Hepatocyte (in vitro differentiated cells): ENCODE results near the gene TBX15. TPM values are rescaled to one million over a fixed set of nuclear protein-coding genes. Genes with fewer than 3 reads are reported as not detected.

ENCODE experiments used
- DNase-seq: peaks from one replicate; pipeline ENCODE4 v3.0.0-alpha.2; 2016; ENCODE audit warnings: low spot score
- H2AFZ ChIP-seq: fragments of 200-600 bp; sonication (generic); 2 replicates; pipeline ENCODE4 v1.6.0; 2016; ENCODE audit warnings: antibody characterized with exemption, mild to moderate bottlenecking
- H3K27ac ChIP-seq: fragments of 200-600 bp; sonication (generic); 2 replicates; pipeline ENCODE4 v1.5.1; 2016; ENCODE audit warnings: mild to moderate bottlenecking
- H3K27me3 ChIP-seq: fragments of 200-600 bp; sonication (generic); 2 replicates; pipeline ENCODE4 v1.6.1; 2016
- H3K36me3 ChIP-seq: fragments of 200-600 bp; sonication (generic); replicated peaks from 2 replicates; pipeline ENCODE4 v1.5.1; 2016; ENCODE audit warnings: low read depth; ENCODE audit not compliant: insufficient read depth
- H3K4me1 ChIP-seq: fragments of 200-600 bp; sonication (generic); 2 replicates; pipeline ENCODE4 v1.5.1; 2016; ENCODE audit warnings: mild to moderate bottlenecking, moderate library complexity; ENCODE audit not compliant: insufficient read depth
- H3K4me2 ChIP-seq: fragments of 200-600 bp; sonication (generic); 2 replicates; pipeline ENCODE4 v1.6.0; 2016
- H3K4me3 ChIP-seq: fragments of 200-600 bp; sonication (generic); 2 replicates; pipeline ENCODE4 v1.5.1; 2016; ENCODE audit warnings: mild to moderate bottlenecking
- H3K79me2 ChIP-seq: fragments of 200-600 bp; sonication (generic); 2 replicates; pipeline ENCODE4 v1.6.0; 2017; ENCODE audit warnings: mild to moderate bottlenecking
- H3K9me2 ChIP-seq: fragments of 200-600 bp; sonication (generic); replicated peaks from 2 replicates; pipeline ENCODE4 v1.6.0; 2017; ENCODE audit warnings: mild to moderate bottlenecking; ENCODE audit not compliant: insufficient read depth
- H3K9me3 ChIP-seq: fragments of 200-600 bp; sonication (generic); 2 replicates; pipeline ENCODE4 v1.5.1; 2016; ENCODE audit warnings: low read depth, mild to moderate bottlenecking
- H4K20me1 ChIP-seq: fragments of 200-600 bp; sonication (generic); 2 replicates; pipeline ENCODE4 v1.6.0; 2016; ENCODE audit warnings: mild to moderate bottlenecking; ENCODE audit not compliant: insufficient read depth, poor library complexity, severe bottlenecking
- EZH2 ChIP-seq: fragments of 200-600 bp; sonication (generic); IDR thresholded peaks from 2 replicates; pipeline ENCODE4 v1.6.1; 2016; ENCODE audit warnings: antibody characterized with exemption, mild to moderate bottlenecking, borderline replicate concordance
- EZH2phosphoT487 ChIP-seq: fragments of 200-600 bp; sonication (generic); IDR thresholded peaks from one replicate; pipeline ENCODE4 v1.6.1; 2018; ENCODE audit warnings: antibody characterized with exemption, mild to moderate bottlenecking, low read depth, moderate library complexity; ENCODE audit not compliant: unreplicated experiment, severe bottlenecking
- WGBS: methylation state at CpG from one replicate; pipeline ENCODE4 v1.1.6; 2016; ENCODE audit warnings: low lambda C conversion rate; ENCODE audit errors: missing lambda C conversion rate; 5-methylcytosine and 5-hydroxymethylcytosine counted together
- polyA plus RNA-seq: library from polyadenylated mRNA; unstranded; fragments of >200 nt; fragmentation: Nextera tagmentation; extraction: Ambion mirVana; gene quantifications from 2 replicates; pipeline ENCODE4 v1.2.1, GENCODE V29; 2016
- total RNA-seq: library from RNA; depleted of rRNA; stranded (reverse); fragments of >200 nt; gene quantifications from 2 replicates; pipeline ENCODE4 v1.2.3, GENCODE V29; 2014
- TF ChIP-seq, protein P1 (sequence below): fragments of 200-600 bp; sonication (generic); IDR thresholded peaks from 2 replicates; pipeline ENCODE4 v1.5.1; 2016; ENCODE audit warnings: antibody characterized with exemption, mild to moderate bottlenecking; ENCODE audit not compliant: poor library complexity

TBX15 gene
- total and polyA plus RNA-seq, 2 experiments from 2014 or later: 1.6 to 3.8 TPM

GRCh38 chr1:118992237-118992825, 4.2 kb upstream of the TBX15 start:
- Histone ChIP-seq H3K9me2 (no peaks in the 10 kb centered on the region), H3K9me3 (no peaks in the 10 kb centered on the region), H3K4me3 (no peak overlapping the region), H4K20me1 (no peaks in the 10 kb centered on the region), H3K36me3 (no peaks in the 10 kb centered on the region), H3K4me1 (peaks cover 4% of the 10 kb centered on the region), H3K79me2 (no peaks in the 10 kb centered on the region), H2AFZ (no peak overlapping the region), H3K4me2 (no peak overlapping the region), H3K27ac (no peak overlapping the region), H3K27me3 (peaks cover 91% of the 10 kb centered on the region)
- DNase-seq: no peak
- TF ChIP-seq, protein P1, sequence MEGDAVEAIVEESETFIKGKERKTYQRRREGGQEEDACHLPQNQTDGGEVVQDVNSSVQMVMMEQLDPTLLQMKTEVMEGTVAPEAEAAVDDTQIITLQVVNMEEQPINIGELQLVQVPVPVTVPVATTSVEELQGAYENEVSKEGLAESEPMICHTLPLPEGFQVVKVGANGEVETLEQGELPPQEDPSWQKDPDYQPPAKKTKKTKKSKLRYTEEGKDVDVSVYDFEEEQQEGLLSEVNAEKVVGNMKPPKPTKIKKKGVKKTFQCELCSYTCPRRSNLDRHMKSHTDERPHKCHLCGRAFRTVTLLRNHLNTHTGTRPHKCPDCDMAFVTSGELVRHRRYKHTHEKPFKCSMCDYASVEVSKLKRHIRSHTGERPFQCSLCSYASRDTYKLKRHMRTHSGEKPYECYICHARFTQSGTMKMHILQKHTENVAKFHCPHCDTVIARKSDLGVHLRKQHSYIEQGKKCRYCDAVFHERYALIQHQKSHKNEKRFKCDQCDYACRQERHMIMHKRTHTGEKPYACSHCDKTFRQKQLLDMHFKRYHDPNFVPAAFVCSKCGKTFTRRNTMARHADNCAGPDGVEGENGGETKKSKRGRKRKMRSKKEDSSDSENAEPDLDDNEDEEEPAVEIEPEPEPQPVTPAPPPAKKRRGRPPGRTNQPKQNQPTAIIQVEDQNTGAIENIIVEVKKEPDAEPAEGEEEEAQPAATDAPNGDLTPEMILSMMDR: no peak
- TF ChIP-seq EZH2phosphoT487 (no peak), EZH2 (no peak)
- 63% methylated on average over 22 of the region's 22 CpGs for WGBS

- no peak for TF ChIP-seq EZH2phosphoT487
- TF ChIP-seq, protein P1: no peak
- TF ChIP-seq EZH2: no peak
- no peak for DNase-seq
- no peak overlapping the region for H2AFZ ChIP-seq
- no peaks in the 10 kb centered on the region for H4K20me1 ChIP-seq
- no peak overlapping the region for H3K27ac ChIP-seq
- no peaks in the 10 kb centered on the region for H3K9me2 ChIP-seq
- H3K36me3 ChIP-seq: no peaks in the 10 kb centered on the region
- no peaks in the 10 kb centered on the region for H3K79me2 ChIP-seq
- peaks cover 91% of the 10 kb centered on the region for H3K27me3 ChIP-seq
- WGBS: 57% methylated on average over 4 of the region's 4 CpGs
- H3K4me2 ChIP-seq: no peak overlapping the region
- H3K4me1 ChIP-seq: peaks cover 4% of the 10 kb centered on the region
- H3K4me3 ChIP-seq: no peak overlapping the region
- H3K9me3 ChIP-seq: no peaks in the 10 kb centered on the region
These were observed 3.3 kb upstream of the TBX15 start for GRCh38 chr1:118991448-118991847.

GRCh38 chr1:118990513-118991152, 2.5 kb upstream of the TBX15 start:
- DNase-seq: no peak
- no peaks in the 10 kb centered on the region for H3K36me3 ChIP-seq
- H3K4me1 ChIP-seq: peaks cover 4% of the 10 kb centered on the region
- H2AFZ ChIP-seq: no peak overlapping the region
- TF ChIP-seq, protein P1: no peak
- TF ChIP-seq EZH2 (no peak), EZH2phosphoT487 (no peak)
- no peaks in the 10 kb centered on the region for H4K20me1 ChIP-seq
- WGBS: 75% methylated on average over 8 of the region's 8 CpGs
- no peak overlapping the region for H3K4me3 ChIP-seq
- no peak overlapping the region for H3K4me2 ChIP-seq
- peaks cover 93% of the 10 kb centered on the region for H3K27me3 ChIP-seq
- no peaks in the 10 kb centered on the region for H3K9me3 ChIP-seq
- peaks cover 8% of the 10 kb centered on the region for H3K79me2 ChIP-seq
- H3K27ac ChIP-seq: no peak overlapping the region
- H3K9me2 ChIP-seq: no peaks in the 10 kb centered on the region
